Kidney epithelial cell (primary cell): ENCODE data around the gene PEX3. TPM values are rescaled to one million over a fixed set of nuclear protein-coding genes. Genes with fewer than 3 reads are reported as not detected.

Experiments
- DNase-seq: peaks from one replicate; pipeline ENCODE4 v3.0.0-alpha.2; 2010; ENCODE audit warnings: low read depth
- H3K27me3 ChIP-seq: 2 replicates; pipeline ENCODE4 v1.6.0; 2011; ENCODE audit warnings: low read length; ENCODE audit not compliant: control insufficient read depth, insufficient read depth
- H3K36me3 ChIP-seq: 2 replicates; pipeline ENCODE4 v1.5.1; 2011; ENCODE audit warnings: low read length; ENCODE audit not compliant: control insufficient read depth, insufficient read depth
- H3K4me3 ChIP-seq: 2 replicates; pipeline ENCODE4 v1.5.1; 2011; ENCODE audit warnings: low read depth, mild to moderate bottlenecking, control low read depth, low read length
- CTCF ChIP-seq: IDR thresholded peaks from 2 replicates; pipeline ENCODE4 v1.5.1; 2011; ENCODE audit warnings: mild to moderate bottlenecking, moderate library complexity, low read length, control low read depth, inconsistent platforms; ENCODE audit not compliant: insufficient read depth, poor library complexity, severe bottlenecking
- total RNA-seq: library from RNA; depleted of rRNA; stranded (reverse); fragments of >200 nt; gene quantifications from 2 replicates; pipeline ENCODE4 v1.2.3, GENCODE V29; 2015

Gene PEX3
- total RNA-seq, 1 donor from 2014 or later: 11.4 TPM

DNA sequence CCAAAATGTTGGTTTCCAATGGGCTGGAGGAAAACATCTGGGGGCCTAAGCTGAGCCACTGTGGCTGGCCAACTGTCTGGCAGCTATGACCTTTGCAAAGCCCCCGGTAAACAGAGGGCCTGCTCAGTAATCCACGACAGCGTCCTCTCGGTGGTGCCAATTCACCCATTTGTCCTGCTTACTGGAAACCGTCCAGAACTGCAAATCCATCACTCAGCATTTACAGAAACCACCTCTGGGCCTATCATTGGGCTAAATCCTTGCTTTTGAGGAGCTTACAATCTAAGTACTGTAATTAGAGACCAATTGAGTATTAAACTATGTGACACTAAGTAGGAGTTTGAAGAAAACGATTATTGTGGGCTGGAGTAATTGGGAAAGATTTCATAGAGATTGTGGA is 31.1 kb upstream of the PEX3 start:
- Histone ChIP-seq H3K36me3 (no peaks in the 10 kb centered on the region), H3K27me3 (no peaks in the 10 kb centered on the region), H3K4me3 (no peak overlapping the region)
- no peak for TF ChIP-seq CTCF
- DNase-seq: no peak

DNA sequence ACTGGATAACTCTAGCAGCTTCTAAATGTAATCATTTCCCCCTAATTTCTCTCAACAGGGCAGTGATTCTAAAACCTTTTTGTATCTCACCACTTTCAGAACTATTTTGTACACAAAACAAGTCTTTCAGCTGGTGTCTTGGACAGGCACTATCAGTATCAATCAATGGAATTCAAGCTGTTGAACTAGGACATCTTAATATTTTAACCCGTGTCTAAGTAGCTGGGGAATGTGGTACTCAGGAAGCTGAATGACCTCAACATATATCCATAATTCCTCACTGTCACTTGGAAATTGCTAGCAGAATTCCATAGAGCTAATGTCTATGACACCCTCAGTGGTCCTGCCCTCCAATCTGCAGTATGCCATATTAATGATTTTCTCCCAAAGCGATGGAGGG is 24.6 kb upstream of the PEX3 start:
- TF ChIP-seq CTCF: no peak
- DNase-seq: no peak
- Histone ChIP-seq H3K27me3 (no peaks in the 10 kb centered on the region), H3K36me3 (peaks cover 1% of the 10 kb centered on the region), H3K4me3 (no peak overlapping the region)

DNA sequence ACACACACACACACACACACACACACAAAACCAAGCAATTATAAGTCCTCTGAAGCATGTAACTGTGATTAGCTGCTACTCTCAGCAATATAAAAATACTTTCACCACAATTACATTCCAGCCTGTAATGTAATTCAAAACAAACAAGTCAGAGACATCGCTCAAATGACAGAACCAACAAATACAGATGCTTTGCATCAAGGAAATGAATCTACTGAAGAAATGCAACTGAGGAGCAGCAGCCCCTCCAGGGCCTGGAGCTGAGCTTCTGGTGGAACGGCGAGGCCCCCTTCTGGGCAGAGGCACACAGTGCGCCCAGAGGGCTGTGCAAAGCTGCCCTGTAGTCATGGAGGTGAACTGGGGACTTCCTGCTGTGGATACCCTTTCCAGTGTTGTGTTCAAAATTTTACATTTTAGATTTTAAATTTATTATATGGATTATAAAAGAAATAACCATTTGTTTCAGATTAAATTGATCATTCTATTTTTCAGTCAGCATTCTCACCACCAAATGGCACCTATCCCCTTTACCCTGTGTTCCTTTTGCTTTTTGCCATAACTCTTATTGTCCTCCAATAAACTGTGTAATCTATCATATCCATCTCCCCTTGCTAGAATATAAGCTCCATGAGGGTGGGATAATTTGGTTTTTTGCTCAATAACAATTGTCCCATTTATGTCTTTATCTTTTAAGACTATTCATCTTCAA is 23.3 kb upstream of the PEX3 start:
- TF ChIP-seq CTCF: peak; percentile 99
- DNase-seq: no peak

DNA sequence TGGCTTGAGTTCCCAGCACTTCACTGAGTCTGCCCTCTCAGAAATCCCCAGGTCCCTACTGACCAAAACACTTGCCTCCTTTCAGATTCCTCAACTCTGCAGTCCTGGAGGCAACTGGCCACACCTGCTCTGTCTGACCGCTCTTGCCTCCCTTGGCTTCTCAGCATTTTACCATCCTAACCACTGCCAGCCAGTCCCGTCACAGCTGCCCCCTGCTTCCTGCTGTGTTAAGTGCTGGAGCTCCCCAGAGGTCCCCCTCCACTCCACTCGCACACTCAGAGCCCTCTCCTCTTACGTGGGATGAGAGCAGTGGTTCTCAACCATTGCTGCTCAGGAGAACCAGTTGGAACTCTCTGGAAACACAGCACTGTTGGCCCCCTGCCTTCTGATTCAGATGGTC is 20.6 kb upstream of the PEX3 start:
- DNase-seq: no peak
- Histone ChIP-seq H3K27me3 (no peaks in the 10 kb centered on the region), H3K4me3 (no peak overlapping the region), H3K36me3 (peaks cover 3% of the 10 kb centered on the region)
- TF ChIP-seq CTCF: no peak

More for the DNA sequence above, 23.3 kb upstream of the PEX3 start:
- H3K27me3 ChIP-seq: no peaks in the 10 kb centered on the region
- no peak overlapping the region for H3K4me3 ChIP-seq
- peaks cover 1% of the 10 kb centered on the region for H3K36me3 ChIP-seq

- no peak for DNase-seq
- Histone ChIP-seq H3K27me3 (no peaks in the 10 kb centered on the region), H3K4me3 (no peak overlapping the region), H3K36me3 (peaks cover 3% of the 10 kb centered on the region)
- no peak for TF ChIP-seq CTCF
Observed at GRCh38 chr6:143431226-143431625, 19.4 kb upstream of the PEX3 start.

- no peaks in the 10 kb centered on the region for H3K27me3 ChIP-seq
- H3K36me3 ChIP-seq: peaks cover 3% of the 10 kb centered on the region
- DNase-seq: no peak
- no peak for TF ChIP-seq CTCF
- H3K4me3 ChIP-seq: no peak overlapping the region
Observed at GRCh38 chr6:143432588-143432987, 18.0 kb upstream of the PEX3 start.
